Measurements from ENCODE around the gene NALCN.

Gene NALCN

GRCh38 chr13:101140087-101140770 lies 276.1 kb downstream of the NALCN start:
- no peak for TF ChIP-seq CTCF (IDR thresholded peaks at IDR 0.05)

- no peak for TF ChIP-seq CTCF (IDR thresholded peaks at IDR 0.05)
Observed at GRCh38 chr13:101139081-101139480, 277.2 kb downstream of the NALCN start.

GRCh38 chr13:101127741-101128353 lies 288.5 kb downstream of the NALCN start:
- peak; percentile 70 for TF ChIP-seq CTCF (IDR thresholded peaks at IDR 0.05)

- no peak for TF ChIP-seq CTCF (IDR thresholded peaks at IDR 0.05)
Observed at GRCh38 chr13:101123028-101123427, 293.3 kb downstream of the NALCN start.

- no peak for TF ChIP-seq CTCF (IDR thresholded peaks at IDR 0.05)
Observed at GRCh38 chr13:101121608-101122007, 294.7 kb downstream of the NALCN start.

GRCh38 chr13:101120007-101120406 lies 296.3 kb downstream of the NALCN start:
- TF ChIP-seq CTCF (IDR thresholded peaks at IDR 0.05) = no peak

- TF ChIP-seq CTCF (IDR thresholded peaks at IDR 0.05) = no peak
Observed at GRCh38 chr13:101116826-101117225, 299.5 kb downstream of the NALCN start.

Measured in LNCAP (cell line).